ENCODE measurements around the gene MRPL54.

Gene MRPL54

GRCh38 chr19:3762501-3763459, at the start of gene MRPL54:
Gene MRPL54 (plus strand): TSS chr19:3762682. CDS start chr19:3762701, 19 bp downstream.
- DNase-seq (ENCODE audit: low read depth), result peak; percentile 98

- no peak for DNase-seq (ENCODE audit: low read depth)
These were observed 46.3 kb upstream of the MRPL54 start for GRCh38 chr19:3716147-3716668.

GRCh38 chr19:3719868-3720267, 42.6 kb upstream of the MRPL54 start:
- DNase-seq (ENCODE audit: low read depth), result no peak

GRCh38 chr19:3720349-3720917, 42.0 kb upstream of the MRPL54 start:
- DNase-seq (ENCODE audit: low read depth), result no peak

- peak; percentile 64 for DNase-seq (ENCODE audit: low read depth)
These were observed 41.2 kb upstream of the MRPL54 start for GRCh38 chr19:3721131-3721886.

GRCh38 chr19:3721887-3722442, 40.5 kb upstream of the MRPL54 start:
- no peak for DNase-seq (ENCODE audit: low read depth)

GRCh38 chr19:3722443-3723109, 39.9 kb upstream of the MRPL54 start:
- DNase-seq (ENCODE audit: low read depth), result no peak

- no peak for DNase-seq (ENCODE audit: low read depth)
These were observed 39.4 kb upstream of the MRPL54 start for GRCh38 chr19:3723110-3723488.

GRCh38 chr19:3723883-3724282, 38.6 kb upstream of the MRPL54 start:
- no peak for DNase-seq (ENCODE audit: low read depth)

GRCh38 chr19:3725121-3725520, 37.4 kb upstream of the MRPL54 start:
- DNase-seq (ENCODE audit: low read depth), result no peak

GRCh38 chr19:3725640-3726310, 36.7 kb upstream of the MRPL54 start:
- no peak for DNase-seq (ENCODE audit: low read depth)

GRCh38 chr19:3730457-3730958, 32.0 kb upstream of the MRPL54 start:
- no peak for DNase-seq (ENCODE audit: low read depth)

GRCh38 chr19:3732108-3732507, 30.4 kb upstream of the MRPL54 start:
- no peak for DNase-seq (ENCODE audit: low read depth)

GRCh38 chr19:3733549-3734309, 28.8 kb upstream of the MRPL54 start:
- DNase-seq (ENCODE audit: low read depth), result no peak

- no peak for DNase-seq (ENCODE audit: low read depth)
These were observed 28.2 kb upstream of the MRPL54 start for GRCh38 chr19:3734310-3734600.

GRCh38 chr19:3736106-3736724, 26.3 kb upstream of the MRPL54 start:
- no peak for DNase-seq (ENCODE audit: low read depth)

GRCh38 chr19:3737487-3738205, 24.8 kb upstream of the MRPL54 start:
- DNase-seq (ENCODE audit: low read depth), result no peak

- no peak for DNase-seq (ENCODE audit: low read depth)
These were observed 23.8 kb upstream of the MRPL54 start for GRCh38 chr19:3738477-3739220.

Measured in stimulated activated CD8-positive, alpha-beta memory T cell treated with anti-CD3 and anti-CD28 coated beads, Interleukin-15, amount 100 ng/mL, for 24 hours (primary cell).